Measurements from ENCODE around the gene IGFALS.

Gene IGFALS

GRCh38 chr16:1788708-1789100 lies 4.8 kb downstream of the IGFALS start:
- Mint-ChIP-seq H3K9me3 (no peaks in the 10 kb centered on the region), H3K4me3 (no peak overlapping the region), H3K4me1 (ENCODE audit: low read depth) (peaks cover 16% of the 10 kb centered on the region), H3K27ac (no peak overlapping the region), H3K27me3 (no peaks in the 10 kb centered on the region), H3K36me3 (ENCODE audit: low read depth) (peaks cover 51% of the 10 kb centered on the region)
- DNase-seq, result peak; percentile 26

- Mint-ChIP-seq H3K36me3 (ENCODE audit: low read depth) (peaks cover 55% of the 10 kb centered on the region), H3K4me1 (ENCODE audit: low read depth) (peaks cover 19% of the 10 kb centered on the region), H3K27ac (no peak overlapping the region), H3K9me3 (no peaks in the 10 kb centered on the region), H3K27me3 (no peaks in the 10 kb centered on the region), H3K4me3 (no peak overlapping the region)
- no peak for DNase-seq
Measured at GRCh38 chr16:1788095-1788707, 5.3 kb downstream of the IGFALS start.

GRCh38 chr16:1787322-1788094 lies 6.0 kb downstream of the IGFALS start:
- no peaks in the 10 kb centered on the region for H3K27me3 Mint-ChIP-seq
- no peaks in the 10 kb centered on the region for H3K9me3 Mint-ChIP-seq
- H3K4me1 Mint-ChIP-seq (ENCODE audit: low read depth), result peaks cover 20% of the 10 kb centered on the region
- H3K4me3 Mint-ChIP-seq, result no peak overlapping the region
- no peak overlapping the region for H3K27ac Mint-ChIP-seq
- DNase-seq, result no peak
- H3K36me3 Mint-ChIP-seq (ENCODE audit: low read depth), result peaks cover 57% of the 10 kb centered on the region

- no peaks in the 10 kb centered on the region for H3K27me3 Mint-ChIP-seq
- H3K36me3 Mint-ChIP-seq (ENCODE audit: low read depth), result peaks cover 57% of the 10 kb centered on the region
- no peak overlapping the region for H3K4me3 Mint-ChIP-seq
- no peaks in the 10 kb centered on the region for H3K9me3 Mint-ChIP-seq
- no peak for DNase-seq
- H3K4me1 Mint-ChIP-seq (ENCODE audit: low read depth), result peaks cover 20% of the 10 kb centered on the region
- no peak overlapping the region for H3K27ac Mint-ChIP-seq
Measured at GRCh38 chr16:1787056-1787321, 6.5 kb downstream of the IGFALS start.

- peaks cover 60% of the 10 kb centered on the region for H3K36me3 Mint-ChIP-seq (ENCODE audit: low read depth)
- H3K27ac Mint-ChIP-seq, result no peak overlapping the region
- H3K4me1 Mint-ChIP-seq (ENCODE audit: low read depth), result peaks cover 24% of the 10 kb centered on the region
- H3K4me3 Mint-ChIP-seq, result no peak overlapping the region
- H3K27me3 Mint-ChIP-seq, result no peaks in the 10 kb centered on the region
- H3K9me3 Mint-ChIP-seq, result no peaks in the 10 kb centered on the region
- no peak for DNase-seq
Measured at GRCh38 chr16:1786242-1787055, 7.1 kb downstream of the IGFALS start.

DNA sequence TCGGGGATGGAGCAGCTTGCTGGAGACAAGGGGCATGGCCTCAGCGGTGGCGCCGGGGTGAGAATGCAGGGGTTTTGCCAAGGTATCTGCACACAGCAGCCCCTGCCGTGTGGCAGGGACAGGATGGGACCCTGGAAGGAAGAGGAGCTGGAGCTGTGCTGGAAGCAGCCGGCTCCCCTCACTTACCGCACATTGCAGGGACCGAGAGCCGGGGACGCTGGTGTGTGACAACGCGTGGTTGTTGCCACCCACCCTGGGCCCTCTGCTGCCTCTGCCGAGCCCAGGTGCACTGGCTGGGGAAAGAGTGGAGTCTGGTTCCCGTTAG lies 7.7 kb downstream of the IGFALS start:
- Mint-ChIP-seq H3K9me3 (no peaks in the 10 kb centered on the region), H3K27ac (no peak overlapping the region), H3K27me3 (no peaks in the 10 kb centered on the region), H3K4me1 (ENCODE audit: low read depth) (peaks cover 30% of the 10 kb centered on the region), H3K4me3 (no peak overlapping the region), H3K36me3 (ENCODE audit: low read depth) (peaks cover 65% of the 10 kb centered on the region)
- no peak for DNase-seq

DNA sequence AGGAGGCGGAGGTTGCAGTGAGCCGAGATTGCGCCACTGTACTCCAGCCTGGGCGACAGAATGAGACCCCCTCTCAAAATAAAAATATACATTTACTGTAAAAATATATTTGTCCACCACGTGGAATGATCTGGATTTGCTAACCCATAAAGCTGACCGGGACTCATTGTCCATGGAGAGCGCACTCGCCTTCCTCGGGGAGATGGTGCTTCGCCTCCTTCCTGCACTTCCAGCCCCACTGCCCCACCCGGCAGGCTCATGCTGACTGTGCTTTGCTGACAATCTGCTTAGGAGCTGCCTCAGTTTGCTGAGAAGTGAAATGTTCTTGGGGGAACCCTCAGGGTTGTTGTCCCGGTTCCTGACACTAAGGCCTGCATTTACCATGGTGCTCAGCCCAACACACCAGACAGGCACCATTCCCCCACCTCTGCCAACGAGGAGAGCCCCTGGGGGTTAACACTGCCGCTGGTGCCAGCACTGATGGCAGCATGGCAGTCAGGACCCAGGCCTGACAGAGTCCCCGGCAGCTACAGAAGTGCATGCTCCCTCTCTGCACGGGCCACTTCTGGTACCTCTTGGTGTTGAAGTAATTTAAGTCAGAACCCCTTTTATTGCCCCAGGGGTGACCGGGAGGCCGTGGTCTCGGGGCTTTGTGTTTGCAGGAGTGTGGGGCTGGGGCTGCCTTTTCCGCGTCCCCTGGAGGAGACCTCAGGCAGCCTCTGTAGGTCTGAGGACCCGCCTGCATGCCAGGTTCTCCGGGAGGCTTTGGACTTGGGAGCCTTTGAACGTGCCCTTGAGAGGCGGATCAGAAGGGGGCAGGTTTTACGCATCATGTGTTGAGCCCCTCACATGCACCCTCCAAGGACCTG lies 8.3 kb downstream of the IGFALS start:
- peak overlapping the region; percentile 63 for H3K4me3 Mint-ChIP-seq
- peak overlapping the region; percentile 75 for H3K27ac Mint-ChIP-seq

DNA sequence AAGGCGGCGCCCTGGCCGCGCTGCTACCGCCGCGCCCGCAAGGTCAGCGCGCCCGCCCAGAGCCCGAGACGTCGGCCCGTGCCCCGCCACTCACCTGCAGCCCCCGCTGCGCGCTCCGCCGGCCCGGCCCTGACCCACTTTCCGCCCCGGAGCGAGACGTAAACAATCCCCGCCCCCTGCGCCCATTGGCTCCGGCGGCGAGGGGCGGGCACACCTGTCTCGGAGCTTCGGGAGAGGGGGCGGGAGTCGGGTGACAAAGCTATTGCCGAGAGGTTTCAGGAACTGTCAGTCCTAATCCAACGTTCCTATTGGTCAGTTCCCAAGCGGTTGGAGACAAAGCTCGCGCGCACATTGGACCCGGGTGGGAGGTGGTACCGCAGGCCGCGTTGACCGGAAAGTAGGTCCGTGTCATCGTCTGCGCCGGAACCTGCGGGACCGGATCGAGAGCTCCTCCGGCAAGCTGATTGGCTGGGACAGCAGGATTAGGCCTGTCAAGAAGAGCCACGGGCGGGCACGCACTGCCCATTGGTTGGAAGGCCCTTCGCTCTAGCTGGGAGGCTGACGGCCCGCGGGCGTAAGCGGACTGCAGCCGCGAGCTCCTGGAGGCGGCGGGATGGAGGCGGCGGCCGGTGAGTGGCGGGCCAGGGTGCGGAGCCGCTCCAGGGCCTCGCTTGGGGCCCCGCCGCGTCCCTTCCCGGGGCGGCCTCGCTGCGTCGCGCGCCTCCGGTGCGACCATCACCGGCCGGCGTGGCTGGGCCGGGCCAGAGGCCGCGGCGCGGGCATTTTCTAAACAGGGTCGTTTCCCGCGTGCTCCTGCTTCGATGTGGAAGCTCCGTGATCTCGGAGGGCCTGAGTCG lies 10.9 kb downstream of the IGFALS start, which contains the start of the genes NUBP2 and SPSB3:
Gene NUBP2 (plus strand): TSS at position 553 of the 857 bp plus-strand sequence. CDS start 61 bp downstream, at position 614.
Gene SPSB3 (minus strand): TSS at position 164 of the 857 bp plus-strand sequence. CDS start 1,088 bp downstream, outside the sequence.
- Mint-ChIP-seq H3K4me1 (ENCODE audit: low read depth) (peaks cover 29% of the 10 kb centered on the region), H3K27ac (peak within 1 kb of the TSS; percentile 93), H3K36me3 (ENCODE audit: low read depth) (peaks cover 55% of the 10 kb centered on the region), H3K9me3 (no peaks in the 10 kb centered on the region), H3K4me3 (peak within 1 kb of the TSS; percentile 95), H3K27me3 (no peaks in the 10 kb centered on the region)
- DNase-seq, result peak; percentile 96

More for the DNA sequence above, 8.3 kb downstream of the IGFALS start:
- Mint-ChIP-seq H3K9me3 (no peaks in the 10 kb centered on the region), H3K36me3 (ENCODE audit: low read depth) (peaks cover 62% of the 10 kb centered on the region), H3K4me1 (ENCODE audit: low read depth) (peaks cover 30% of the 10 kb centered on the region), H3K27me3 (no peaks in the 10 kb centered on the region)
- DNase-seq, result no peak

GRCh38 chr16:1781758-1782407 lies 11.6 kb downstream of the IGFALS start:
- Mint-ChIP-seq H3K9me3 (no peaks in the 10 kb centered on the region), H3K27me3 (no peaks in the 10 kb centered on the region), H3K4me1 (ENCODE audit: low read depth) (peaks cover 29% of the 10 kb centered on the region), H3K36me3 (ENCODE audit: low read depth) (peaks cover 53% of the 10 kb centered on the region), H3K27ac (peak overlapping the region; percentile 92), H3K4me3 (peak overlapping the region; percentile 95)
- no peak for DNase-seq

GRCh38 chr16:1781254-1781653 lies 12.3 kb downstream of the IGFALS start:
- H3K27ac Mint-ChIP-seq, result peak overlapping the region; percentile 92

GRCh38 chr16:1780677-1781072 lies 12.8 kb downstream of the IGFALS start:
- no peak for DNase-seq
- peak overlapping the region; percentile 92 for H3K27ac Mint-ChIP-seq
- peaks cover 50% of the 10 kb centered on the region for H3K36me3 Mint-ChIP-seq (ENCODE audit: low read depth)
- H3K4me3 Mint-ChIP-seq, result peak overlapping the region; percentile 84
- no peaks in the 10 kb centered on the region for H3K9me3 Mint-ChIP-seq
- H3K4me1 Mint-ChIP-seq (ENCODE audit: low read depth), result peaks cover 28% of the 10 kb centered on the region
- H3K27me3 Mint-ChIP-seq, result no peaks in the 10 kb centered on the region

More at GRCh38 chr16:1781254-1781653, 12.3 kb downstream of the IGFALS start:
- Mint-ChIP-seq H3K9me3 (no peaks in the 10 kb centered on the region), H3K4me3 (peak overlapping the region; percentile 84), H3K4me1 (ENCODE audit: low read depth) (peaks cover 29% of the 10 kb centered on the region), H3K36me3 (ENCODE audit: low read depth) (peaks cover 54% of the 10 kb centered on the region), H3K27me3 (no peaks in the 10 kb centered on the region)
- DNase-seq, result no peak

DNA sequence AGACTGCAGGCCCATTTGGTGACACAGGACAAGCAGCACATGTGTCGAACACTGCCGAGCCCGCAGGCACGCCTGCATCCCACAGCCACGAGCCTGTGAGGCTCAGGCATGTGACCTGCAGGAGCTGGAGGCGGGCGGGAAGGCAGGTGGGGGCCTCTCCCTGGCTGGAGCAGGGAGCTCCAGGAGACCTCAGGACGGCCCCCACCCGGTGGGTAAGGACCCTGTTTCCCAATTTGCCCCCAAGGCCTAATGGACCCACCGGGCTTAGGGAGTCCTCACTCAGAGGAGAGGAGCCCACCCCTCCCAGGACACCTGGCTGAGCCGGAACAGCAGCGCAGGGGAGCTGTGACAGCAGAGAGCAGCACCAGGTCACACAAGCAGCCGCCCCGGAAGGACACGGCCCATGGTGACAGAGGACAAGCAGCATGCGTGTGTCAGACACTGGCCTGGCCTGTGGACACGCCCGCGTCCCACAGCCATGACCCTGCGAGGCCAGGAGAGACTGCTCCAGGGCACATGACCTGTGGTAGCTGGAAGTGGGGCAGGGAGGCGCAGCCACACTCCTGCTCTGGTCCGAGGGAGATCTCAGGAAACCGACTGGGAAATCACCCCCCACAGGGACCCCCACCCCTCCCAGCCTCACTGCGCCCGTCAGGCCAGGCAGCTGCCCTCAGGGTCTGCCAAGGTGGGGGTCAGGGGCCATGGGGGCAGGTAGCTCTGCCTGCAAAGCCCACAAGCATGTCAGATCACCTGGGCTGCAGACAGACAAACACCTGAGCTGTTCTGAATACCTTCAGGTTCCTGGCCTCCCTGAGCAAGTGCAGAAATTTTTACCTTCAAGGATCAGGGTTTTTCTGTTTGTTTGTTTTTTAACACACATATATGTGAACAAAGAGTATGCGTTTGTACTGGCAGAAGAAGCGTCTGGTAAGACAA lies 13.5 kb downstream of the IGFALS start:
- Mint-ChIP-seq H3K4me1 (ENCODE audit: low read depth) (peaks cover 22% of the 10 kb centered on the region), H3K27me3 (no peaks in the 10 kb centered on the region), H3K9me3 (no peaks in the 10 kb centered on the region), H3K27ac (no peak overlapping the region), H3K4me3 (peak overlapping the region; percentile 18), H3K36me3 (ENCODE audit: low read depth) (peaks cover 50% of the 10 kb centered on the region)
- no peak for DNase-seq
